Measurements from ENCODE around the gene RGS3.

Gene RGS3

DNA sequence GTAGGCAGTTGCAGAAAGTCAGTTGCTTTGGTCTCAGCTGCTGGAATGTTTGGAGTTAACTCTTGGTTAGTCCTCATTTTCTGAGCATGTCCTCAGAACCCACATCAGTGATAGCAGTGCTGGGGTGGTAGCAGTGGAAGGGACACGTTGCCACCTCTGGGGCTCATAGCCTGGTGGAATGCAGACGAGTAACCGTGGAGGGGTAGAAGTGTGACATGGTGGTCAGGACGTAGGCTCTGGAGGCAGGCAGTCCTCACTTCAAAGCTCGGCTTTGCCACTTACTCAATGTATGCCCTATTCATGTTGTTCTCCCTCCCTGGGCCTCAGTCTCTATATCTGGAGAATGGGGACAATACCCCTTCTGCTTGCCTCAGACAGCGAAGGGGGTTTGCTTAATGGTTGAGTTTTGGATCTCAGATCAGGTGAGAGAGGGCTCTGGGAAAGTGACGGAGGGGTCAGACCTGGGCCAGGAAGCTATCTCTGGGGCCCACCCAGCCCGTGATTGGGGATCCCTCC is 62.8 kb downstream of the RGS3 start:
- in situ Hi-C loops (cut with HindIII; ENCODE audit: low sequenced_read_pairs), result loop anchor here (10.0 kb wide), 1 partner anchor 101 kb away; no protein-coding TSS in a partner anchor

DNA sequence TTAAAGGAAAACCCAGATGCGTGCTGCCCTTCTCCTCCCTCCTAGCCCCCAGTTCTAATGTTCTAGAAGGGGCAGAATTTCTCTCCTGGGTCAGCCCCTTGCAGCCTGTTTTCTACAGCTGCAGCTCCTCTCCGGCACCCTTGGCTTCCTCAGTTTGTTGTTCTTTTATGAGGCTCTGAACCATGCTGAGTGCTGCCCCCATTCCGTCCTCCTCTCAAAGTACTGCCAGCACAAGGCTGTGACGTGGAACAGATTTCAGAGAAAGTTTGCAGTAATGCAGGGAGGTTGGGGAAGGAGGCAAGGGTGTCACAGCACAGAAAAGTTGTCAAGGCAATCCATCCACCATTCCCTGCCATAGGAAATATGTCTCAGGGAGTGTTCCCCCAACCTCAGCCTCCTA is 63.3 kb downstream of the RGS3 start:
- in situ Hi-C loops (cut with HindIII; ENCODE audit: low sequenced_read_pairs), result loop anchor here (10.0 kb wide), 1 partner anchor 102 kb away; no protein-coding TSS in a partner anchor

DNA sequence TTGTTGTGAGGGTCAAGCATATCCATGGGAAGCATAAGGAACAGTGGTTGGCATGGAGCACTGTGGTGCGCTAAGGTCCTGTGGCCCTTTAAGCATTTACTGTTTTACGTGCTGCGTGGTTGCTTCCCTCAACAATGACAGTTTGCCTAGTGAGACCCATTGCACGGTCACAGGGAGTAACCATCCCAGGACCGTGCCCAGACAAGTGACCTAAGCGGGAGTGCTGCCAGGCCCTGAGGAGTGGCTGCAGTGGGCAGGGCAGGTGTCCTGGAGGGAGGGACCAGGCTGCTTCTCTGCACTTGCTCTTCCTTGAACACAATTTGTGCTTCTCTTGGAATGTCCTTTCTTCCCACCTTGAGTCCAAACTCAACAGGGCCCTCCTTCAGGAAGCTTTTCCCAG is 64.6 kb downstream of the RGS3 start:
- in situ Hi-C loops (cut with HindIII; ENCODE audit: low sequenced_read_pairs), result loop anchor here (10.0 kb wide), 1 partner anchor 103 kb away; no protein-coding TSS in a partner anchor

DNA sequence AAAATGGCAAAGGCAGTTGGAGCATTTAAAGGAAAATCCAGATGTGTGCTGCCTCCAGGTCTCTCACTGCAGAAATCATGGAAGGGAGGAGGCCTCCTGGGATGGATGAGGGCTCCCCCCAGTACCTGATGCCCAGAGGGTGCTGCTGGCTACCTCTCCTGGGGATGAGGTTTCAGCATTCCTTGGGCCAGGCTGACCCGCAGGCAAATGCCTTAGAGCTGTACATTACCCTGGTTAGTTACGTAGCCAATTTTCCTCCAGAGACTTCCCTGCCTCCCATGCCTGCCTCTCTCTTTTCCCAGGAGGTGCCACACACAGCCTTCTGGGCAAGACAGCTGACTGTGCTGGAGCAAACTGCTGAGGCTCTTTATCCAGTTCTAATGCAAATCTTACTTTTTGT is 65.3 kb downstream of the RGS3 start:
- in situ Hi-C loops (cut with HindIII; ENCODE audit: low sequenced_read_pairs), result loop anchor here (10.0 kb wide), 1 partner anchor 104 kb away; no protein-coding TSS in a partner anchor

GRCh38 chr9:113529336-113530009 is 65.9 kb downstream of the RGS3 start:
- in situ Hi-C loops (cut with HindIII; ENCODE audit: low sequenced_read_pairs), result loop anchor here (10.0 kb wide), 1 partner anchor 105 kb away; no protein-coding TSS in a partner anchor

GRCh38 chr9:113530022-113530635 is 66.6 kb downstream of the RGS3 start:
- in situ Hi-C loops (cut with HindIII; ENCODE audit: low sequenced_read_pairs), result no loop called here

DNA sequence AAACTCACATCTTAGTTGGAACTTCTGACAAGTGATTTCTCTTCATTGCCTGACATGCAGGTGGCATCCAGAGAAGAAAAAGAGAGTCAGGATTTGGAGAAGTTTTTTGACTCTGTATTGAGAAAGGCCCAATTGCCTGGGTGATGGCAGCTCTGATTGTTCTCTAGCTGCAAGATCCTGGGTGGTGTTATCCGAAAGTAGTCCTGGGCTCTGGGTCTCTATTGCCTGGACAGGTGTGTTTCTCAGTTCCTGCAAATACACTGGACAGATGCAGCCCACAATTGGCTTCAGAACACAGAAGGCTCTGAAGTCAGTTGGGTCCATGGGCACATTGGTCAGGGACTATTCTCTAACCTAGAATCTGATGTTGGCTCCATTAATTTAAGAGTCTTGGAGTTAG is 67.4 kb downstream of the RGS3 start:
- in situ Hi-C loops (cut with HindIII; ENCODE audit: low sequenced_read_pairs), result no loop called here

GRCh38 chr9:113531919-113532808 is 68.6 kb downstream of the RGS3 start:
- in situ Hi-C loops (cut with HindIII; ENCODE audit: low sequenced_read_pairs), result no loop called here

DNA sequence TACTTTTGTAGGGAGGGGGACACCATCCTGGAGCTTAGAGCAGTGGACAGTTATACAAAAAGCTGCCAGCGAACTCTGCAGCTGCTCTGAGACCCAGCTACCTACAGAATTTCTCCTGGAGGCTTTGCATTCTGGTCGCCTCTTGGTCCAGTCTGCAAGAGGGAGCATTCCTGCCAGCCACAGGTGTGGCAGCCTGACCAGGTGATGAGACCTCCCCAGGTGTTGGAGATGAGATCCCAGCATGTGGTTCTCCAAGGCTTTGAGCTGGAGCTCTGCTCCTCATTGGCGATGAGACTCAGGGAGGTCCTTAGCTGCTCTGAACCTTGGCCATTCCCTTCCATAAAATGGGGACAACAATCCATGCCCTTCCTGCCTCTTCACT is 69.3 kb downstream of the RGS3 start:
- in situ Hi-C loops (cut with HindIII; ENCODE audit: low sequenced_read_pairs), result no loop called here

DNA sequence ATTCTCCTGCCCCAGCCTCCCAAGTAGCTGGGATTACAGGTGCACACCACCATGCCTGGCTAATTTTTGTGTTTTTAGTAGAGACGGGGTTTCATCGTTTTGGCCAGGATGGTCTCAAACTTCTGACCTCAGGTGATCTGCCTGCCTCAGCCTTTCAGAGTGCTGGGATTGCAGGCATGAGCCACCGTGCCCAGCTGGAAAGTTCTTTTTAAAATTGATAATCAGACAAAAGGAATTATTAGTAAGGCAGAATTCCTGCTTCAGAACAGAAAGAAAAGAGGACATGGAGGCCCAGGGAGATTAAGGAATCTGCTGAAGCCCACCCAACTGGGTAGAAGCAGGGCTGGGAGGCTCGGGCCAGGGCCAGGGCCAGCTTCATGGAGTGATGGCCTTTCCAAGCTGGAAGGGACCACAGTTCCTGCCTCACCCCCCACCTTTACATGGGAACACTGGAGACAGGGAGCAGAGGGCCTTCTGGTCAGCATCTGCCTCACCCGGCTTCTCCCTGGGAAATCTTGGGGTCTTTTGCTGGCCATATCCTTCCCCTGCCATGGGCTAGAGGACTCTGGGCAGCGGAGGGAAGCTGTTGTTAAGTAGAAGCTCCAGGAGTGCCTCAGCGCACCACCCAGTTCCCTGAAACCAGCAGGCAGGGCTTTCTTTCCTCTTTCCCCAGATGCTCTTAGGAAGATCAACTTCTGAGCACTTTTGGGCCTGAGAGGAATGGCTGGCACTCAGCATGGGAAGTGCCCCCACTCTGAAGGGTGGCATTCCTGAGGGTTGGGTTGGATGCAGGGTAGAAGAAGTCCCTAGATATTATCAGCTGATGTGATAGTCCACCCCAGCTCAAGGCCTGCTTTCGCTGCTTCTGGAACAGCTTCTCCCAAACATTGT is 70.1 kb downstream of the RGS3 start:
- in situ Hi-C loops (cut with HindIII; ENCODE audit: low sequenced_read_pairs), result no loop called here

DNA sequence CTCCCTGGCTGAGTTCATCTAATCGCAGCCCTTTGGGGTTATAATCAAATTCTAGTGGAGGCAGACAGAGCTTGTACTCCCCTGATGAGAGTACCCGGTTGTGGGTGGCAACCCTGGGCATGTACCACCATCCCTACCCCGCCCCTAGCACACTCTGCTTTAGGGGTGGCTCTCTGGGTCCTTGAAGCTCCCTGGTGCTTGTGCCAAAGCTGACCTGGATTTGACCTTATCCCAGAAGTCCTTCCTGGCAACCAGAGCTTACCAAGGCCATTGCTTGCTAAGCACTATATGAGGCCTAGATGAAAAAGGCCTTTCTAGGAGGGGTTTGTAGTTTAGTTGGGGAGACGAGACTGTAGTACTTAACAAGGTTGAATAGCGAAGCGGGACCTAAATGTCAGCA is 72.2 kb downstream of the RGS3 start:
- in situ Hi-C loops (cut with HindIII; ENCODE audit: low sequenced_read_pairs), result no loop called here

DNA sequence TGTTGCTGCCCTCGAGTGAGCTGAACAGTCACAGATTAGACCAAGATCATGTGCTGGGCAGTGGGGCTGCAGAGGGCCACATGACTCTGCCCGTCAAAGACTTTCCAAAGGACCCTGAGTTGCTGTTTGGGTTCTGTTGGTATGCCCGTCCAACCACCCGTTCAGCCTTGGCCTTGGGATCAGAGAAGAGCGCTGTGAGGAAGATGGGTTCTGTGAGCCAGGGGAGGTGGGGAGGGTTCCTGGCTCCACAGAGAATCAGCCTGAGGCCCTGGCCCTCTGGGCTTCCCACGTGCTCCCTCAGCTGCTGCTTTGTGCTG is 72.6 kb downstream of the RGS3 start:
- in situ Hi-C loops (cut with HindIII; ENCODE audit: low sequenced_read_pairs), result no loop called here

- in situ Hi-C loops (cut with HindIII; ENCODE audit: low sequenced_read_pairs), result no loop called here
Measured at GRCh38 chr9:113536483-113537228, 73.1 kb downstream of the RGS3 start.

GRCh38 chr9:113537229-113537810 is 73.8 kb downstream of the RGS3 start:
- in situ Hi-C loops (cut with HindIII; ENCODE audit: low sequenced_read_pairs), result no loop called here

GRCh38 chr9:113538131-113538530 is 74.6 kb downstream of the RGS3 start:
- in situ Hi-C loops (cut with HindIII; ENCODE audit: low sequenced_read_pairs), result no loop called here

- in situ Hi-C loops (cut with HindIII; ENCODE audit: low sequenced_read_pairs), result no loop called here
Measured at GRCh38 chr9:113538701-113539430, 75.3 kb downstream of the RGS3 start.

- in situ Hi-C loops (cut with HindIII; ENCODE audit: low sequenced_read_pairs), result no loop called here
Measured at GRCh38 chr9:113540466-113540865, 76.9 kb downstream of the RGS3 start.

DNA sequence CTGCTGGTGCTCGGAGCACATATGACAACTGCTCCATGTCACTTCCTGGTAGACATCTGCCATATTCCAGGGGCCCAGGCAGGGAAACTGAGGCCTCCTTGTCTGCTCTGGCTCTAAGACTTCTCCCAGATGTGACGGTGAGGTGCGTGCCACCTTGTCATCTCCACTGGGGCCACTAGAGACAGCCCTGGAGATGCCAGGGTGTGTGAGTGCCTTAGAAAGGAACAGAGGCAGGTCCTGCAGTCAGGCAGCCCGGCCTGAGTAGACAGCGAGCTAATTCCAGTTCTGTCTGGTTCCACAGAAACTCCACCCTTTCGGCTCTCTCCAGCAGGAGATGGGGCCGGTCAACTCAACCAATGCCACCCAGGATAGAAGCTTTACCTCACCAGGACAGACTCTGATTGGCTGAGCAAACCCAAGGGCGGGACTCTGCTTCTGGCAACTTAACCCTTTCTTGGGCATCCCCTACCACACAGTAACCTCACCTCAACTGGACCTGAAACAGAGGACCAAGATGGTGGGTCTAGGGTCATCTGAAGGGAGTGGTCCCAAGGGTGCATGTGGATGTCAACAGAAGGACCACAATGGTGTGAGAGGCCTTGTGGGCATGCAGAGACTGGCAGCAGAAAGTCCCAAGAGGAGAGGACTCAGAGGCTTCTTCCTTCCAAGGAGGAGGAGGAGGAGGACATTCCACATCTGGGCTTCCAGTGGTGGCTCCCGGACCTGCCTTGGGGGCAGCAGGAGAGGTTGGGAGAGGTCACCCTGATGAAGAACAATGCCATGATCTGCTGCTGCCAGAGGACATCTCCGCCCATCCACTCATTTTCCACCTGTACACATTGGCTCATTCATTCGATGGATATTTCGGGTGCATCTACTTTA is 77.7 kb downstream of the RGS3 start:
- in situ Hi-C loops (cut with HindIII; ENCODE audit: low sequenced_read_pairs), result no loop called here

Measured in endothelial cell of hepatic sinusoid (primary cell).